ENCODE results near the gene PTBP1.
"Not testable (repeated sequence)": the region's sequence is repeated elsewhere in the genome, so short reads cannot be mapped to it uniquely, and the experiment has no call there.

The PTBP1 gene

DNA sequence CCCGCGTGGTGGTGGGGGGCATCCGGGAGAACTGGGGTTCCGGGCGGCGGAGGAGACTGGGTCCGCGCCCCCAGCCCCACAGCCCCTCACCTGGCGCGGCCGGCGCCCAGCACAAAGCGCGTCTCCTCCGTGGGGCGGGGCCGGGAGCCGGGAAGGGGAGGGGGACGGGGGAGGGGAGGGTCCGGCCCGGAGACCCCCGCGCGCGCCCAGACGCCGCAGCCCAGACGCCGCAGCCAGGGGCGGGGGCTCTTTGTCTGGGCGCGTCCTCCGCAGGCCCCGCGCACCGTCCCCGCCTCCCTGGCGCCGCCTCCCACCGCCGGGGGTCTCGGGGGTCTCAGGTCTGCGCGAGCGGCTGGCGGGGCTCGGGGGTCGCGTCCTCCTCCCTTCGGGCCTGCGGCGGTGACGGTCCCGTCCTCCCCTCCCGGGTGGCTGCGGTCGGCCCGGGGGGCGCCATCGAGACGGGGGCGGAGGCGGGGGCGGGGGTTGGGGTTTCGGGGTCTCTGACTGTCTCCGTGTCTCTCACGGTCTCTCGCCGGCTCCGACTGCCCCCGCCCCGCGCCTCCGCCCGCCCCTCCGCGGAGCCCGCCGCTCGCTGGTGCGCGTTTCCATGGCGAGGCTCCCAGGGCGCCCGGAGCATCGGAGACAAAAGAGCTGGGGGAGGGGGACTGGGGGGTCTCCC is 24.7 kb downstream of the PTBP1 start, which contains the start of gene PLPPR3:
Gene PLPPR3, minus strand, starts transcription at position 131 of the 679 bp plus-strand sequence. CDS start 396 bp downstream, outside the sequence.
- DNase-seq (ENCODE audit: low read depth): no peak
- H3K4me3 ChIP-seq (ENCODE audit: low read depth, low read length): peak within 1 kb of the TSS; percentile 42

DNA sequence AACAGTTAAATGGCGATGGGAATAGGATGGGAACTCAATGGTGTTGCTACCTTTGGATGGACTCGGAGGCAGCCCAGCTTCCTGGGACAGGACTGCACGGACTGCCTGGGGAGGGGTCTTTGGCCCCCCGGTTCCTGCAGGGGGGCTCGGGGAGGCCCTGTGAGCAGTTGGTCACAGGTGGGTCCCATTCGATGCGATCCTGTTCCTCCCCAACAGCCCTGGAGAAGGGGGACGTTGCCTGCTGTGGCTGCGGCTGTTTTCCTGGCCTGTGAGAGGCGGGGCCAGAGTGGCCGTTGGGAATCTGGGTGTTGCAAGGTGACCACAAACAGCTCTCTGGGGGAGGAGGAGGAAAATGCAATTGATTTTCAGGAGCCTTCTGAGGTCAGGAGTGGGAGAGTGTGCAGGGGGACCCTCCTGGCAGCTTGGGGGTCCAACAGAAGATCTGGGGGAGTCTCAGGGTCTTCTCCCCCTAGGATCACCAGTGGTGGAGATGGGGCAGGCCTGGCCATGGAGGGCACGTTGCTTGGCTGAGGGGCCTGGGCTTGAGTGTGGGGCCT is 26.4 kb downstream of the PTBP1 start:
- no peak for DNase-seq (ENCODE audit: low read depth)
- no peak overlapping the region for H3K4me3 ChIP-seq (ENCODE audit: low read depth, low read length)

DNA sequence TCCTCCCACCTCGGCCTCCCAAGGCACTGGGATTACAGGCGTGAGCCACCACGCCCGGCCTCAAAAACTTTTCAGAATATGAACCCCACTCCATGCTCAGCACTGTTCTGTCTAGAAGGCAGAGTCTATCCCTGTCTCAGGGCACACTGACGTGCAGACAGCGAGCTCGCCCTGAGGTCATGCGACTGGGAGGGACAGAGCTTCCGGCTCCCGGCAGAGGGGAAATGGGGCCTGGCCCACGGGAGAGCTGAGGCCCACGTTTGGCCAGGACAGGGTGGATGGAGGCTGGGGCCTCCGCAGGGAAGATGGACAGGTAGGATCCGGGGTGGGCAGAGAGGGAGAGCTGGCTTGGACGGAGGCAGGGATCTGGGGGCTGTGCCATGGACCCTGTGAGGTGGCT is 27.6 kb downstream of the PTBP1 start:
- H3K4me3 ChIP-seq (ENCODE audit: low read depth, low read length): no peak overlapping the region
- DNase-seq (ENCODE audit: low read depth): no peak

DNA sequence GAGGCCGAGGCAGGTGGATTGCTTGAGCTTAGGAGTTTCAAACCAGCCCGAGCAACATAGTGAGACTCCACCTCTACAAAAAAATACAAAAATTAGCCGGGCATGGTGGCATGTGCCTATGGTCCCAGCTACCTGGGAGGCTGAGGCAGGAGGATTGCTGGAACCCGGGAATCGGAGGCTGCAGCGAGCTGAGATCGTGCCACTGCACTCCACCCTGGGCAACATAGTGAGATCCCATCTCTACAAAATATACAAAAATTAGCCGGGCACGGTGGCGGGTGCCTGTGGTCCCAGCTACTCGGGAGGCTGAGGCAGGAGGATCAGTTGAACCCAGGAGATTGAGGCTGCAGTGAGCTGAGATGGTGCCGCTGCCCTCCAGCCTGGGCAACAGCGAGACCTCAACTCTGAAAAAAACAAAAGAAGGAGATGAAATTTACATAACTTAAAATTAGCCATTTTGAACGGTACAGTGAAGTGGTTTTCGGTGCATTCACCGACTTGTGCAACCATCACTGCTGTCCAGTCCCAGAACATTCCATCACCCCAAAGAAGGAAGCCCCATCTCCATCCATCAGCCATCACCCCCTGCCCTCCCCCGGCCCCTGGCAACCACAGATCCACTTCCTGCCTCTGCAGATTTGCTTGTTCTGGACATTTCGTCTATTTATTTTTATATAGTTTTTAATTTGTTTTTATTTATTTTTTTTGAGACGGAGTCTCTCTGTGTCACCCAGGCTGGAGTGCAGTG is 28.8 kb downstream of the PTBP1 start:
- no peak for DNase-seq (ENCODE audit: low read depth)
- no peak overlapping the region for H3K4me3 ChIP-seq (ENCODE audit: low read depth, low read length)

DNA sequence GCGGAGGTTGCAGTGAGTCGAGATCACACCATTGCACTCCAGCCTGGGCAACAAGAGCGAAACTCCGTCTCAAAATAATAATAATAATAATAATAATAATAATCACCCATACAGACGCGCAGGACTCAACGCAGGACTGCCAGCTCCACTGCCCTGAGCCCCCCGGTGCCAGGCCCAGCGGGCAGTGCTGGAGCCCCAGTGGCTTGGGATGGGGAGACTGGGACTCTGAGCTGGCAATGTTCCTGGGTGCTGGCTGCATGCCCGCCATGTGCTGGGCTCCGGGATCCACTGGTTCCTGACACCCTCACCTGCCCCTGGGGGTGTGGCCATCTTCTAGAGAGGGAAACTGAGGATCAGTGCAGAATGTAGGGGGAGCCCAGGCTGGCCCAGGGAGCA is 30.1 kb downstream of the PTBP1 start:
- no peak overlapping the region for H3K4me3 ChIP-seq (ENCODE audit: low read depth, low read length)
- no peak for DNase-seq (ENCODE audit: low read depth)

DNA sequence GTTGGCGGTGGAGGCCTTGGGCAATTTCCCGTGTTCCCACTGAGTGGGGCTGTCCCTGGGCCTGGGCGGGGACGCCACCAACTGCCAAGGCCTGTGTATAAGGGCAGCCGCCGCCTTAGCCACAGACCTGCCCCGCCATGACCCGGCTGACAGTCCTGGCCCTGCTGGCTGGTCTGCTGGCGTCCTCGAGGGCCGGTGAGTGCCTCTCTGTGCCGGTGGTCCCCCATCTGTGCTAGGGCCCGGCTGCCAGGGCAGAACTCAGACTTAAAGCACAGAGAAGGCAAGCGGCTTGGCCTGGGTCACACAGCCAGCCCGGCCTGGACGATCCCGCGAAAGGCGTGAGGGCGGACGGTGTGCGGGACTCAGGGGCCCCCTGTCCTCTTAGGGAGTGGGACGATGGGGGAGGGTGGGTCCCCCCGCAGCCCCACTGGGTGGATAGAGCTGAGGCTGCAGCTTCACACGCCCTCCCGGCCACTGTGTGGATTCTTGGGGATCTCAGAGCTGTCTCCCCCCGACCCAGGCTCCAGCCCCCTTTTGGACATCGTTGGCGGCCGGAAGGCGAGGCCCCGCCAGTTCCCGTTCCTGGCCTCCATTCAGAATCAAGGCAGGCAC is 30.6 kb downstream of the PTBP1 start, which contains the start of gene AZU1:
Gene AZU1, plus strand, starts transcription at position 128 of the 612 bp plus-strand sequence. Its CDS starts 10 bp downstream, at position 138.
- H3K4me3 ChIP-seq (ENCODE audit: low read depth, low read length): no peak within 1 kb of the TSS
- DNase-seq (ENCODE audit: low read depth): no peak

DNA sequence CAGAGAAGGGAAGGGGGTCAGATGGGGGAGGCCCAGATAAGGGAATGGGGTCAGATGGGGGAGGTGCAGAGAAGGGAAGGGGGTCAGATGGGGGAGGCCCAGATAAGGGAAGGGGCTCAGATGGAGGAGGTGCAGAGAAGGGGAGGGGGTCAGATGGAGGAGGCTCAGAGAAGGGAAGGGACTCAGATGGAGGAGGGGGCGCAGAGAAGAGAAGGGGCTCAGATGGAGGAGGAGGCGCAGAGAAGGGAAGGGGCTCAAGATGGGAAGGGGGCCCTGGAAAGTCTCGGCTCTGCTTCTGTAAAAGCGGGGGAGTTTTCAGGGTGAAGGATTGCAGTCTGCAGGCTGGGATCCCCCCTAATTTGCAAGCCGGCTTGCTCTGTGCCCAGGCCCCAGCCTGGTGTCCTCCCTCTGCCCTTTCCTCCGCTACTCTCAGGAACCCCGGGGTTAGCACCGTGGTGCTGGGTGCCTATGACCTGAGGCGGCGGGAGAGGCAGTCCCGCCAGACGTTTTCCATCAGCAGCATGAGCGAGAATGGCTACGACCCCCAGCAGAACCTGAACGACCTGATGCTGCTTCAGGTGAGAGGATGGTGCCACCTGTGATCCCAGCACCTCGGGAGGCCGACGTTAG is 32.0 kb downstream of the PTBP1 start:
- DNase-seq (ENCODE audit: low read depth): no peak
- H3K4me3 ChIP-seq (ENCODE audit: low read depth, low read length): no peak overlapping the region

DNA sequence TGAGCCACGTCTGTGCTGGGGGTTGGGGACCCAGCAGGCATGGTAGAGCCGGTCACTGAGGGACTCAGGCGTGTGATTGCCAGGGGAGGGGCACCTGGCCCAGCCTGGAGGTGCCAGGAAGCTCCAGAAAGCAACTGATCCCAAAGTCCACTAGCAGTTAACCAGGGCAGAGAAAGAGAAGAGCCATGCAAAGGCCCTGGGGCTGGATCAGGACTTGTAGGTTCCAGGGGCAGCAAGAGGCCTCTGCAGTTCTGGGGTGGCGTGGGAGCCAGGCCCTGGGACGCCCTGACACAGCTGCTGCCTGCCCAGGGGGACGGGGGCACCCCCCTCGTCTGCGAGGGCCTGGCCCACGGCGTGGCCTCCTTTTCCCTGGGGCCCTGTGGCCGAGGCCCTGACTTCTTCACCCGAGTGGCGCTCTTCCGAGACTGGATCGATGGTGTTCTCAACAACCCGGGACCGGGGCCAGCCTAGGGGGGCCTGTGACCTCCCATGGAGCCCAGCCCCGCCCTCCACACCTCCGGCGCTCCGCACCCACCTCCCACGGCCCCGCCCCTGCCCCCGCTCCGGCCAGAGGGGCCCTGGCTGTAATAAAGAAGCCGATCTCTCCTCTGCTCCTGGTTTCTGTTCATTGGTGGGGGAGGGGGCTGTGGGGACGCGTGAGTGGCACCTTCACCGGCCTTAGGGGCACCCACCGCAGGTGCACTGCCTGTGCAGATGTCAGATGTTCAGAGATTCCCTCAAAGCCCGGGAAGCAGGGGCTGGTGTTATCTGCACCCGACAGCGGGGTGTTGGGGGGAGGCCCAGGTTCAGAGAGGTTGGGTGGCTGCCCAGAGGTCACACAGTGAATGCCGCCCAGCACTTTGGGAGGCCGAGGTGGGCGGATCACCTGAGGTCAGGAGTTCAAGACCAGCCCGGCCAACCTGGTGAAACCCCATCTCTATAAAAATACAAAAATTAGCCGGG is 34.4 kb downstream of the PTBP1 start:
- H3K4me3 ChIP-seq (ENCODE audit: low read depth, low read length): no peak overlapping the region
- no peak for DNase-seq (ENCODE audit: low read depth)

DNA sequence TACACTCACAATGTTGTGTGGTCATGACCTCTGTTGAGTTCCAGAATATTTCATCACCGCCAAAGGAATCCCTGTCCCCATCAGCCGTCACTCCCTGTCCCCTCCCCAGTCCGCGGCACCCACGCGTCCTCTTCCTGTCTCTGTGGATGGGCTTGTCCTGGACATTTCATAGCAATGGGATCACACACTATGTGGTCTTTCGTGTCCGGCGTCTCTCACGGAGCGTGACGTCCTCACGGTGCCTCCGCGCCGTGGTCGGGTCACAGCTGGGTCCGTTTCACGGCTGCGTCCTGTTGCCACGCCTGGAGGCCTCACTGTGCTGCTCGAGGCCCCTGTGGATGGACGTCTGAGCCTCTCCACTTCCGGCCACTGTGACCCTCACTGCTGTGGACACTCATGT is 37.0 kb downstream of the PTBP1 start:
- H3K4me3 ChIP-seq (ENCODE audit: low read depth, low read length): no peak overlapping the region
- DNase-seq (ENCODE audit: low read depth): no peak

DNA sequence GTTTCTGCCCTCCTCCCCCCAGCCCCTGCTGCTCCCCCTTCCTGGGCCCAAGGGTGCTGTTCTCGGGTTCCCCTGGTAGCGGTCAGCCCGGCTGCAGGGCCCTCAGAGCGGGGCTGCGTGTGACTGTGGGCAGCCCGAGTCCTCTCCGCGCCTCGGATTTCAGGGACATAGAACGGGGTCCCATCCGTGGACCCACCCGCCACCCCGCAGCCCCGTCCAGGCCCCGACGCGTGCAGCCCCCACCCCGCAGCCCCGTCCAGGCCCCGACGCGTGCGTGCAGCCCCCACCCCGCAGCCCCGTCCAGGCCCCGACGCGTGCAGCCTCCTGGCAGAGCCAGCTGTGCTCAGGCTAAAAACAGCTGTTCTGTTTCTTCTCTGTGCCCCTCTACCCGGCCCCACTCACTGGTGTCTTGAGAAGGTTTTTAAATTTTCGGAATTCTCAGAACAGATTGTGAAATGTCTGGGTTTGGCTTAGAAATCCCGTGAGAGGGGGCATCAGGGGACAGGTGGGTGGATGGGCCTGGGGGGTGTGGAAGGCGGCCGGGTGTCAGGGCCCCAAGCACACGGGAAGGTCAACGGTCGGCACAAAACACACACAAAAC is 38.1 kb downstream of the PTBP1 start:
- no peak for DNase-seq (ENCODE audit: low read depth)
- no peak overlapping the region for H3K4me3 ChIP-seq (ENCODE audit: low read depth, low read length)

DNA sequence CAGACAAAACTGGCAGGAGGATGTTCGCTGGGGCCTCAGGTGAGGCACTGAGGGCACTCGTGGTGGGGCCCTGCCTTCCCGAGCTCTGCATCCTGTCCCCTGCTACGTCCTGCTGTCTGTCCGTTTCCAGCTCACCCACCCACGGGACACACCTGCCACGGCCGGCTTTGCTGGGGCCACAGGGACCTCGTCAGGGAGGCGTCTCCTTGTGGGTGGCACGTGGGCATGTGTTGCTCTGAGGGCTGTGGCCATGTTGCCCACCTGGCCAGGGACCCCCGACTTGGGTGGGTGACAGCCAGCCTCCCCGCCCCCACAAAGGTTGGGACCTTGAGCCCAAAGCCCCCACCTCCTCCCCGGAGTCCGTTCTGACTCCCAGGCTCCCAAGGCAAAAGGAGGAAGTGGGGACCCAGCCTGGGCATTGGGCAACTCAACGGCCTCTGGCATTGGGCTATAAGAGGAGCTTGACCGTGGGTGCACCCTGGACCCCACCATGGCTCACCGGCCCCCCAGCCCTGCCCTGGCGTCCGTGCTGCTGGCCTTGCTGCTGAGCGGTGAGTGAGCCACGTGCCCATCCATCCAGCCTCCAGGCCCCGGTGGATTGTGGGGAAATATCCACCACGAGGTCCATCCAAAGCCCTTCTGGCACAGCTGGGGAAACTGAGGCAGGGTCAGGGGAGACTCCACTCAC is 43.4 kb downstream of the PTBP1 start, which contains the start of gene PRTN3:
Gene PRTN3, plus strand, starts transcription at position 481 of the 688 bp plus-strand sequence. Its CDS starts 10 bp downstream, at position 491.
- no peak for DNase-seq (ENCODE audit: low read depth)
- no peak within 1 kb of the TSS for H3K4me3 ChIP-seq (ENCODE audit: low read depth, low read length)

DNA sequence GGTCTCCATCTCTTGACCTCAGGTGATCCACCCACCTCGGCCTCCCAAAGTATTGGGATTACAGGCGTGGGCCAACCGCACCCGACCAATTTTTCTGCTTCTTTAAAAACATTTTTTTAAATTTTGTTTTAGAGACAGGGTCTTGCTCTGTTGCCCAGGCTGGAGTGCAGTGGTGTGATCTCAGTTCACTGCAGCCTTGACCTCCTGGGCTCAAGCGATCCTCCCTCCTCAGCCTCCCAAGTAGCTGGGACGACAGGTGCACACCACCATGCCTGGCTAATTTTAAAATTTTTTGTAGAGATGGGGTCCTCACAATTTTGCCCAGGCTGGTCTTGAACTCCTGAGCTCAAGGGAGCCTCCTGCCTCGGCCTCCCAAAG is 45.5 kb downstream of the PTBP1 start:
- not testable (repeated sequence) for H3K4me3 ChIP-seq (ENCODE audit: low read depth, low read length); DNase-seq (ENCODE audit: low read depth)

DNA sequence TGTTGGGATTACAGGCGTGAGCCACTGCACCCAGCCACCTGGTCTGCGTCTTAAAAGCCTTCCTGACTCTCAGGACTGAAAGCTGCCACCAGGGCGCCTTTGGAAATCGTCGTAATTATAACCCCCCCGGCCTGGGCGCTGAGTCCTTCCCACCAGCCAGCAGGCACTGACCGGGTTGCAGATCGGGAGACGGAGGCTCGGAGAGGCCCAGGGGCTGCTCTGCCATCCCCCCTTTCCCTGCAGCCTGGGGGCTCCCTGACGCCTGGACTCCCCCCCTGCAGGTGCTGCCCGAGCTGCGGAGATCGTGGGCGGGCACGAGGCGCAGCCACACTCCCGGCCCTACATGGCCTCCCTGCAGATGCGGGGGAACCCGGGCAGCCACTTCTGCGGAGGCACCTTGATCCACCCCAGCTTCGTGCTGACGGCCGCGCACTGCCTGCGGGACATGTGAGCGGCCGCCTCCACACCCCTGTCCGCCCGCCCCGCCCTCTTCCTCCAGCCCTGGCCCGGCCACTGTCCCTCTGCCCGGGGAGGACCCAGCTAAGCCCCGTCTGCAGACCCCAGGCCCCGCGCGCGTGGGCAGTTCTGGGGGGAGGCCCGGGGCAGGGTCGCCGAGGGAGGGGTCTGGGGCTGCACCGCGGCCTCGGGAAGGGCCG is 46.1 kb downstream of the PTBP1 start:
- no peak for DNase-seq (ENCODE audit: low read depth)
- H3K4me3 ChIP-seq (ENCODE audit: low read depth, low read length): peak overlapping the region; percentile 11

DNA sequence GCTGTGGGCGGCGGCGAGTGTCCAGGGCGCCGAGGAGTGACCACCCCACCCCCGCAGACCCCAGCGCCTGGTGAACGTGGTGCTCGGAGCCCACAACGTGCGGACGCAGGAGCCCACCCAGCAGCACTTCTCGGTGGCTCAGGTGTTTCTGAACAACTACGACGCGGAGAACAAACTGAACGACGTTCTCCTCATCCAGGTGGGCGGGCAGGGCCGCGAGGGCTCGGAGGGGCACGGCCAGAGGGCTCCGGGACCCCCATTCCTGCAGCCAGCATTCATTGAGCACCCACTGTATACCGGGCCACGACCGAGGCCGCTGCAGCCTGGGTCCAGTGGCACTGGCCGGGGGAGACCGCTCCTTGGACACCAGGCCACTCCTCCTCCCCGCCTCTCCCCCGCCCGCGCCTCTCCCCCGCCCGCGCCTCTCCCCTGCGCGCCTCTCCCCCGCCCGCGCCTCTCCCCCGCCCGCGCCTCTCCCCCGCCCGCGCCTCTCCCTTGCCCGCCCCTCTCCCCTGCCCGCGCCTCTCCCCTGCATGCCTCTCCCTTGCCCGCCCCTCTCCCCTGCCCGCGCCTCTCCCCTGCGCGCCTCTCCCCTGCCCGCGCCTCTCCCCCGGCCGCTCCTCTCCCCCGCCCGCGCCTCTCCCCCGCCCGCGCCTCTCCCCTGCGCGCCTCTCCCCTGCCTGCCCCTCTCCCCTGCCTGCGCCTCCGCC is 46.7 kb downstream of the PTBP1 start:
- peak overlapping the region; percentile 11 for H3K4me3 ChIP-seq (ENCODE audit: low read depth, low read length)
- DNase-seq (ENCODE audit: low read depth): no peak

DNA sequence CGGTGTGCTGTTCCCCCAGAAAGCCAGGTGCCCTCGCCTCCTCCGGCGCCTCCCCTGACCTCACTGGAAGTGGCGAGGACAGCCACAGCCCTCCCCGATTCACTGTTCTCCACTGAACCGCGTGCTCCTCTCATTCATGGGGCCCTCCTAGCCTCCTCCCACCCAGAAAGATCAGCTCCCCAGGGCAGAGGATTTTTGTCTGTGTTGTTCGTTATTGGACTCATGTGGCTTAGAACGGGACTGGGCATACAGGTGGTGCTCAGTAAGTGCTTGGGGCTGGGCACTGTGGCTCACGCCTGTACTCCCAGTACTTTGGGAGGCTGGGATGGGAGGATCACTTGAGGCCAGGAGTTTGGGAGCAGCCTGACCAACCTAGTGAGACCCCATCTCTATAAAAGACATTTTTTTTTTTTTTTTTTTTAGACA is 47.3 kb downstream of the PTBP1 start:
- H3K4me3 ChIP-seq (ENCODE audit: low read depth, low read length): no peak overlapping the region
- DNase-seq (ENCODE audit: low read depth): no peak

DNA sequence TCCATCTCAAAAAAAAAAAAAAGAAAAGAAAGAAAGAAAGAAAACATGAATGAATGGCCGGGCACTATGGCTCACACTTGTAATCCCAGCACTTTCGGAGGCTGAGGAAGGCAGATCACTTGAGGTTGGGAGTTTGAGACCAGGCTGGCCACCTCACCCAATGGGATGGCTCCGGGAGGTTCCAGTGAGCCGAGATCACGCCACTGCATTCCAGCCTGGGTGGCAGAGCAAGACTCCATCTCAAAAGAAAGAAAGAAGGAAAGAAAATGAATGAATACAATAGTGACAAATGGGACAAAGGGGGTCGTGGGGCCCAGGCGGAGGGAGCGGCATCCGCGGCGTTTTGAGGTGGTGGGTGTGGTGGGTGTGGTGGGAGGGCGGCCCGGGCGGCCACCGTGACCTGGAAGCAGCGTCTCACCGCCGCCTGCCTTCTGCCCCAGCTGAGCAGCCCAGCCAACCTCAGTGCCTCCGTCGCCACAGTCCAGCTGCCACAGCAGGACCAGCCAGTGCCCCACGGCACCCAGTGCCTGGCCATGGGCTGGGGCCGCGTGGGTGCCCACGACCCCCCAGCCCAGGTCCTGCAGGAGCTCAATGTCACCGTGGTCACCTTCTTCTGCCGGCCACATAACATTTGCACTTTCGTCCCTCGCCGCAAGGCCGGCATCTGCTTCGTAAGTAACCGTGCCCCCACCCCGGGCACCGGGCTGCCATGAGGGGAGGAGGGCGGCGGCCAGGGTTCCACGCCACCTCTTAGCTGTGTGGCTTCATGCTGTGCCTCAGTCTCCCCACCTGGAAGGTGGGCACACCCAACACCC is 48.7 kb downstream of the PTBP1 start:
- no peak overlapping the region for H3K4me3 ChIP-seq (ENCODE audit: low read depth, low read length)
- no peak for DNase-seq (ENCODE audit: low read depth)

All from skeletal muscle cell (primary cell).